GM19324 (cell line): ENCODE measurements around the gene PTPRK.
"Not testable (repeated sequence)": the region's sequence is repeated elsewhere in the genome, so short reads cannot be mapped to it uniquely, and the experiment has no call there.

Experiments used
- ATAC-seq: cut with Tn5 transposase; IDR thresholded peaks from one replicate; pipeline ENCODE4 v1.9.1; 2021; ENCODE audit warnings: mild to moderate bottlenecking, moderate library complexity; ENCODE audit not compliant: unreplicated experiment, low FRiP score

The PTPRK gene

GRCh38 chr6:128455959-128456358, 64.4 kb downstream of the PTPRK start:
- no peak for ATAC-seq

- no peak for ATAC-seq
Observed at GRCh38 chr6:128452713-128453112, 67.7 kb downstream of the PTPRK start.

GRCh38 chr6:128446497-128446896, 73.9 kb downstream of the PTPRK start:
- no peak for ATAC-seq

- no peak for ATAC-seq
Observed at GRCh38 chr6:128443553-128443952, 76.8 kb downstream of the PTPRK start.

GRCh38 chr6:128439627-128440026, 80.8 kb downstream of the PTPRK start:
- ATAC-seq, result no peak

- no peak for ATAC-seq
Observed at GRCh38 chr6:128438393-128438792, 82.0 kb downstream of the PTPRK start.

- ATAC-seq, result no peak
Observed at GRCh38 chr6:128437685-128438084, 82.7 kb downstream of the PTPRK start.

GRCh38 chr6:128434752-128435151, 85.6 kb downstream of the PTPRK start:
- not testable (repeated sequence) for ATAC-seq

GRCh38 chr6:128432394-128432793, 88.0 kb downstream of the PTPRK start:
- no peak for ATAC-seq

GRCh38 chr6:128427139-128427538, 93.3 kb downstream of the PTPRK start:
- ATAC-seq, result no peak

GRCh38 chr6:128425856-128426255, 94.5 kb downstream of the PTPRK start:
- no peak for ATAC-seq

GRCh38 chr6:128422871-128423270, 97.5 kb downstream of the PTPRK start:
- no peak for ATAC-seq

GRCh38 chr6:128422200-128422599, 98.2 kb downstream of the PTPRK start:
- ATAC-seq, result no peak

GRCh38 chr6:128421788-128422187, 98.6 kb downstream of the PTPRK start:
- ATAC-seq, result no peak

GRCh38 chr6:128417698-128418097, 102.7 kb downstream of the PTPRK start:
- ATAC-seq, result no peak

GRCh38 chr6:128415387-128415786, 105.0 kb downstream of the PTPRK start:
- no peak for ATAC-seq

- ATAC-seq, result no peak
Observed at GRCh38 chr6:128414943-128415342, 105.5 kb downstream of the PTPRK start.

GRCh38 chr6:128413291-128413690, 107.1 kb downstream of the PTPRK start:
- ATAC-seq, result no peak

- no peak for ATAC-seq
Observed at GRCh38 chr6:128412680-128413079, 107.7 kb downstream of the PTPRK start.

GRCh38 chr6:128410584-128410983, 109.8 kb downstream of the PTPRK start:
- ATAC-seq, result no peak

GRCh38 chr6:128409003-128409402, 111.4 kb downstream of the PTPRK start:
- ATAC-seq, result no peak

- ATAC-seq, result no peak
Observed at GRCh38 chr6:128406453-128406852, 113.9 kb downstream of the PTPRK start.
